HG03469 (cell line): ENCODE measurements around the gene IGF2.
"Not testable (repeated sequence)": the region's sequence is repeated elsewhere in the genome, so short reads cannot be mapped to it uniquely, and the experiment has no call there.

ENCODE experiments used
- ATAC-seq: cut with Tn5 transposase; IDR thresholded peaks from one replicate; pipeline ENCODE4 v1.9.1; 2021; ENCODE audit warnings: mild to moderate bottlenecking, moderate library complexity, moderate number of reproducible peaks; ENCODE audit not compliant: unreplicated experiment

IGF2 gene

GRCh38 chr11:2139123-2139521 is at the start of gene IGF2:
Gene IGF2, minus strand, starts transcription at chr11:2139389. Its CDS starts 3,866 bp downstream, at chr11:2135523.
- no peak for ATAC-seq

GRCh38 chr11:2188745-2189144 is 49.6 kb upstream of the IGF2 start:
- ATAC-seq = no peak

- no peak for ATAC-seq
Observed at GRCh38 chr11:2187280-2187707, 48.1 kb upstream of the IGF2 start.

GRCh38 chr11:2186669-2187279 is 47.6 kb upstream of the IGF2 start:
- no peak for ATAC-seq

- ATAC-seq = no peak
Observed at GRCh38 chr11:2185324-2186085, 46.3 kb upstream of the IGF2 start.

- ATAC-seq = no peak
Observed at GRCh38 chr11:2182692-2183474, 43.7 kb upstream of the IGF2 start.

GRCh38 chr11:2182075-2182474 is 42.9 kb upstream of the IGF2 start:
- ATAC-seq = no peak

GRCh38 chr11:2180789-2181370 is 41.7 kb upstream of the IGF2 start:
- no peak for ATAC-seq

GRCh38 chr11:2180347-2180746 is 41.2 kb upstream of the IGF2 start:
- ATAC-seq = no peak

GRCh38 chr11:2179516-2179915 is 40.3 kb upstream of the IGF2 start:
- no peak for ATAC-seq

- no peak for ATAC-seq
Observed at GRCh38 chr11:2178906-2179494, 39.8 kb upstream of the IGF2 start.

- not testable (repeated sequence) for ATAC-seq
Observed at GRCh38 chr11:2178055-2178773, 39.0 kb upstream of the IGF2 start.

- ATAC-seq = no peak
Observed at GRCh38 chr11:2177076-2177475, 37.9 kb upstream of the IGF2 start.

- ATAC-seq = no peak
Observed at GRCh38 chr11:2176389-2176900, 37.3 kb upstream of the IGF2 start.

- no peak for ATAC-seq
Observed at GRCh38 chr11:2175659-2176058, 36.5 kb upstream of the IGF2 start.

GRCh38 chr11:2174361-2174760 is 35.2 kb upstream of the IGF2 start:
- no peak for ATAC-seq

- no peak for ATAC-seq
Observed at GRCh38 chr11:2173761-2174160, 34.6 kb upstream of the IGF2 start.

GRCh38 chr11:2173150-2173693 is 34.0 kb upstream of the IGF2 start:
- ATAC-seq = no peak

- ATAC-seq = no peak
Observed at GRCh38 chr11:2172676-2173075, 33.5 kb upstream of the IGF2 start.

GRCh38 chr11:2171591-2172003 is 32.4 kb upstream of the IGF2 start, which contains the start of gene TH:
Gene TH, minus strand, starts transcription at chr11:2171815. Its CDS starts 29 bp downstream, at chr11:2171786.
- ATAC-seq = no peak
